Hepatic stellate cell (primary cell): ENCODE data around the gene B9D2.
"Not testable (repeated sequence)": the region's sequence is repeated elsewhere in the genome, so short reads cannot be mapped to it uniquely, and the experiment has no call there.

Experiments used
- DNase-seq: peaks from one replicate; pipeline ENCODE4 v3.0.0; 2011; ENCODE audit warnings: low spot score

B9D2 gene

GRCh38 chr19:41355035-41355434, 8.9 kb downstream of the B9D2 start:
- DNase-seq: no peak

GRCh38 chr19:41354343-41354953, 9.5 kb downstream of the B9D2 start:
- DNase-seq: no peak

- peak; percentile 98 for DNase-seq
These were observed 10.2 kb downstream of the B9D2 start, which contains the start of gene TGFB1 for GRCh38 chr19:41353466-41354342. TGFB1 (minus strand) TSS chr19:41353922; CDS start chr19:41353044, 878 bp downstream.

- DNase-seq: peak; percentile 69
These were observed 11.1 kb downstream of the B9D2 start for GRCh38 chr19:41352609-41353465.

- DNase-seq: no peak
These were observed 11.7 kb downstream of the B9D2 start for GRCh38 chr19:41352279-41352608.

GRCh38 chr19:41351339-41352245, 12.4 kb downstream of the B9D2 start:
- peak; percentile 75 for DNase-seq

- no peak for DNase-seq
These were observed 13.1 kb downstream of the B9D2 start for GRCh38 chr19:41350735-41351338.

- not testable (repeated sequence) for DNase-seq
These were observed 17.0 kb downstream of the B9D2 start for GRCh38 chr19:41346916-41347315.

GRCh38 chr19:41344162-41344561, 19.8 kb downstream of the B9D2 start:
- no peak for DNase-seq

GRCh38 chr19:41341669-41342490, 22.1 kb downstream of the B9D2 start:
- no peak for DNase-seq

GRCh38 chr19:41339936-41340335, 24.0 kb downstream of the B9D2 start:
- peak; percentile 78 for DNase-seq

GRCh38 chr19:41335467-41335866, 28.5 kb downstream of the B9D2 start:
- DNase-seq: no peak

GRCh38 chr19:41334793-41335192, 29.2 kb downstream of the B9D2 start:
- no peak for DNase-seq

- no peak for DNase-seq
These were observed 31.5 kb downstream of the B9D2 start for GRCh38 chr19:41332468-41332867.

GRCh38 chr19:41332000-41332399, 31.9 kb downstream of the B9D2 start:
- no peak for DNase-seq

GRCh38 chr19:41330946-41331678, 32.8 kb downstream of the B9D2 start:
- no peak for DNase-seq

- no peak for DNase-seq
These were observed 33.5 kb downstream of the B9D2 start for GRCh38 chr19:41330481-41330880.

- DNase-seq: no peak
These were observed 35.1 kb downstream of the B9D2 start for GRCh38 chr19:41328842-41329225.

- no peak for DNase-seq
These were observed 35.6 kb downstream of the B9D2 start for GRCh38 chr19:41328157-41328841.
